VCaP (cell line): ENCODE measurements around the gene IRF2.

Source experiments
- H3K27ac ChIP-seq: fragments of 450-650 bp; 2 replicates; pipeline ENCODE4 v1.5.1; 2017
- CTCF ChIP-seq: fragments of 450-650 bp; conservative IDR thresholded peaks from 2 replicates; pipeline ENCODE4 v1.5.1; 2017; ENCODE audit warnings: mild to moderate bottlenecking, moderate library complexity

The IRF2 gene

DNA sequence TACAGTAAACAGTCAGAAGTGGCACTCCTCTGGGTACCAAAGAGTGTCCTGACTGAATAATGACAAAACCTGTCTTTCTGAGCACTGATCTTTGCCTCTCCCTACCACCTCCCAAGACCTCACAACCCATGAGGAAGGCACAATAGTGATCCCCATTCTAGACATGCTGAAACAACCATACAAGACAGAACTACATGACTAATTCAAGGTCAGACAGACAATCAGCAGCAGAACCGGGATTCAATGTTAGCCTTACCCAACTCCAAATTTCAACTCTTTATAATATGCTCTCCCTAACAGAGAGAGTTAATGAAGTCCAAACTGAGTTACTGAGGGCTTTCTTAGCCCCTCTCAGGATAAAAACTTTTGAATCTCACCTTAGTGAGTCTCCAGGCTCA is 71.0 kb downstream of the IRF2 start:
- TF ChIP-seq CTCF, result no peak

DNA sequence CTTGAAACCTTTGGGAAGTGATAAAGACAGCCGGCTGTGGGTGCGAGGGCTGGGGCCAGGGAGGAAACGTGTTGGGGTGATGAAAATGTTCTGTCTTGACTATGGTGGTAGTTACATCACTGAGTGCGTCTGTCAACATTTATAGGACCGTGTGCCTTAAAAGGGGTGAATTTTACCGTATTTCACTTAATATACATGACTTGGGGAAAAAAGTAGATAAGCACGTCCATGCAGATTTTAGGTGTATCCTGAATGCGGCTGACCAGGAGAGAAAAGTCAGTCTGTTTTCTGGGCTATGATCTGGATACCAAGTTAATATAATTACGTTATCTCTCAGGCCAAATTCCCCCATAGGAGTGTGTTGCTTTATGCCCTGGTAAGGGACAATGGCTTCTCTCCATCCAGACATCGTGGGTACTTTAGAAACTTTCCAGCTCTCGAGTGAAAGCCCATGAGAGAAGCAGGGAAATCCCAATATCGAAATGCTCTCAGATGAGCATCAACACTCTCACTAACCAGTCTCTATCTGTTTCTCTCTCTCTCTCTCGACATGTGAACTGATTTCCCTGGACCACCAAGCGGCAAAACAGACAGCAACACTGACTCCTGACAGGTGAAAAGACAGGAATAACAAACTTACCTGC is 71.5 kb downstream of the IRF2 start:
- no peak for TF ChIP-seq CTCF
- no peak overlapping the region for H3K27ac ChIP-seq

More for the DNA sequence above, 71.0 kb downstream of the IRF2 start:
- no peak overlapping the region for H3K27ac ChIP-seq

- TF ChIP-seq CTCF, result no peak
- no peak overlapping the region for H3K27ac ChIP-seq
Observed at GRCh38 chr4:184402239-184402638, 72.1 kb downstream of the IRF2 start.

DNA sequence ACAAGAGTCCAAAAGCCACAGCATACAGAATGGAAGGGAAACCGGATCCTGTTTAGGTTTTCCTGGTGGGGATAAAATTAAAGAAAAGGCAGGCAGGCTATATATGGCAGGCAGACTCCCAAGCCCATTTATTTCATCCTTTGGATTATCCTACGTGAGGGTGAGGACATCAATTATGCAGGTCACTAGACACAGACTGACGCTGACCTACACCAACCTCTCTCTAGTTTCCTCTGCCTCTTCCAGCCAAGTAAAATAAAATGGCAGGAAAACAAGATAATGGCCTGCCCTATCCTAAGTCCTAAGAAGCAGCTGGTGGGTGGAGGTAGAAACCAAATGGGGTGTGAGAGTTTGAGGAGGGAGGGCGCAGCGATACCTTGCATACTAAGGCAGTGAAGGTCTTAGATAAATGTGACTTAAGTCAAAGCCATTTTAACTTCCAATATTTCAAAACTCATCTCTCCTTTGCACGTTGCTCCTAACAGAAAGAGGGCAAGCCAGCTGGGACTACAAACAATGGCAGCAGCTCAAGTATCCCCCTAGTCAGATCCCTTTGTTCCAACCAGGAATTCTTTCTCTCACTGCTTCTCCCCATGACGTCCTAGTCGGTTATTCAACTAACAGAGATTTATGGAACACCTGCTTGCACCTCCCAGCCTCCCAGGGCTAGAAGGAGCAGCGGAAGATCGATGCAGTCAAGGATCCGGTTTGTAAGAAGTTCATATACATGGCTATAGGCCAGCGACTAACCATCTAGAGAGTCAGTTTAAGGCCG is 72.8 kb downstream of the IRF2 start:
- H3K27ac ChIP-seq, result no peak overlapping the region
- no peak for TF ChIP-seq CTCF

DNA sequence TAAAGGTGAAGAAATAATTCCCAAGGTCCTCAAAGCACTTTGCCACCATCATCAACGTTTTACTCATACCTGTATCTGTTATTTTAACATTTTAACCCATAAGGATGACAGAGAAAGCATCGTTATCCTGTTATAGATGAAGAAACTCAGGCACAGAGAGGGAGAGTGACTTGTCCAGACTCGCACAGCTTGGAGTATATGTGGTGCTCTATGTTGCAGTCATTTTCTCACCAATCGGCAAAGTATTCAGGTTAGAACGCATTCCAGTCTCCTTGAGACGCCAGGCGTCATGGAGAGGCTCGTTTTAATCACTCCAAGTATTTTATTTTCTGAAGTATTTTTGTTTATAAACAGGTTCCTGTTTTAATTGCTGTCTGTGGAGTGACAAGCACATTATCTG is 73.5 kb downstream of the IRF2 start:
- no peak for TF ChIP-seq CTCF
- H3K27ac ChIP-seq, result no peak overlapping the region

- H3K27ac ChIP-seq, result no peak overlapping the region
- TF ChIP-seq CTCF, result no peak
Observed at GRCh38 chr4:184400375-184400870, 73.9 kb downstream of the IRF2 start.

DNA sequence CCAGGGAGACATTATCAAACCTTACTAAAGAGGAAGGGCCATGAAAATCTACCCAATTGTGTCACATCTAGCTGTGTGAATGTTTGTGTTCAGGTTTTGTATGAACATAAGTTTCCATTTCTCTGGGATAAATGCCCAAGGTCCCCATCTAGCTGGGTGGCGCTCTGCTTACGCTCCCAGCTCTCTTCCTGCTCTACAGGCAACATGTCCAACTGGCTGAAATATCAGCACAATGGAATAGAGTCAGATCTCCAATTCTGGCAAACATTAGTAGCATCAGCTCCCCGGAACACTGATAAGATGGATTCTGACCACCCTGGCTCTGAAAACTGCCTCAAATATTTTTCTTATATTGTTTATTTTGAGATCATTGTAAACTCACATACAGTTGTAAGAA is 74.8 kb downstream of the IRF2 start:
- TF ChIP-seq CTCF, result no peak
- no peak overlapping the region for H3K27ac ChIP-seq
